Stomach smooth muscle (tissue), 2 donors: Measurements from ENCODE around the gene KLHL34.

Source experiments
- H3K27ac ChIP-seq: one replicate; pipeline ENCODE4 v1.7.0; 2013; ENCODE audit warnings: mild to moderate bottlenecking, low read length, inconsistent platforms
- H3K27me3 ChIP-seq, 2 donors: one replicate each; pipeline ENCODE4 v1.7.0; 2013; ENCODE audit warnings: low read length in 2 of 2; ENCODE audit not compliant: insufficient read depth in 2 of 2, control insufficient read depth in 1 of 2
- H3K36me3 ChIP-seq, 2 donors: one replicate each; pipeline ENCODE4 v1.7.0; 2013; ENCODE audit warnings: low read length in 2 of 2; ENCODE audit not compliant: control insufficient read depth in 2 of 2, insufficient read depth in 2 of 2
- H3K4me1 ChIP-seq: one replicate; pipeline ENCODE4 v1.7.0; 2013; ENCODE audit warnings: low read length; ENCODE audit not compliant: control insufficient read depth, insufficient read depth
- H3K4me3 ChIP-seq, 2 donors: one replicate each; pipeline ENCODE4 v1.7.0; 2013; ENCODE audit warnings: low read length in 2 of 2
- H3K9ac ChIP-seq, 2 donors: one replicate each; pipeline ENCODE4 v1.7.0; 2013; ENCODE audit warnings: low read length in 2 of 2, mild to moderate bottlenecking in 1 of 2
- H3K9me3 ChIP-seq, 2 donors: one replicate each; pipeline ENCODE4 v1.7.0; 2013; ENCODE audit warnings: low read length in 2 of 2; ENCODE audit not compliant: control insufficient read depth in 2 of 2
- donor health status: healthy.
- donor health status: Pancreatic carcinoma.

The KLHL34 gene

GRCh38 chrX:21606002-21606401 lies 52.1 kb downstream of the KLHL34 start:
- Histone ChIP-seq H3K27me3 (no peaks in the 10 kb centered on the region), H3K9me3 (no peaks in the 10 kb centered on the region), H3K9ac (no peak overlapping the region), H3K4me1 (no peaks in the 10 kb centered on the region), H3K4me3 (no peak overlapping the region), H3K36me3 (no peaks in the 10 kb centered on the region), H3K27ac (no peak overlapping the region)
